ENCODE data around the gene DIPK2B.

DNA sequence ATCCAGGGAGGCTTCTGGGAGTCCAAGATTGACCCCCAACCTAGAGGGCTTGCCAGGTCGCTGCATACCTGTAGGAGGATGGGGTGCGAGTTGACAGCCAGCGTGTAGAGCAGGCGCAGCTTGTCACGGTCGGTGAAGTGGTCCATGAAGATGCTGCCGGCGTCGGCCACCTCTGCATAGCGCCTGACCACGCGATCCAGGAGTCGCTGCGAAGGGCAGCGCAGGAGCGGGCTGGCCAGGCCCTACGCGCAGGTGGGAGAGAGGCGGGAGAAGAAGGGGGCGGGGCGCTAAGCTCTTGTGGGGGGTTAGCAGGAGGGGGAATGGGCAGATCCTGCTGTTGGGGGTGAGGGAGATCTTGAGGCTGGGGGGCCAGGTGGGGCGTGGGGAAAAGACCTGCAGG is 43.0 kb downstream of the DIPK2B start:
- TF ChIP-seq, protein P1, sequence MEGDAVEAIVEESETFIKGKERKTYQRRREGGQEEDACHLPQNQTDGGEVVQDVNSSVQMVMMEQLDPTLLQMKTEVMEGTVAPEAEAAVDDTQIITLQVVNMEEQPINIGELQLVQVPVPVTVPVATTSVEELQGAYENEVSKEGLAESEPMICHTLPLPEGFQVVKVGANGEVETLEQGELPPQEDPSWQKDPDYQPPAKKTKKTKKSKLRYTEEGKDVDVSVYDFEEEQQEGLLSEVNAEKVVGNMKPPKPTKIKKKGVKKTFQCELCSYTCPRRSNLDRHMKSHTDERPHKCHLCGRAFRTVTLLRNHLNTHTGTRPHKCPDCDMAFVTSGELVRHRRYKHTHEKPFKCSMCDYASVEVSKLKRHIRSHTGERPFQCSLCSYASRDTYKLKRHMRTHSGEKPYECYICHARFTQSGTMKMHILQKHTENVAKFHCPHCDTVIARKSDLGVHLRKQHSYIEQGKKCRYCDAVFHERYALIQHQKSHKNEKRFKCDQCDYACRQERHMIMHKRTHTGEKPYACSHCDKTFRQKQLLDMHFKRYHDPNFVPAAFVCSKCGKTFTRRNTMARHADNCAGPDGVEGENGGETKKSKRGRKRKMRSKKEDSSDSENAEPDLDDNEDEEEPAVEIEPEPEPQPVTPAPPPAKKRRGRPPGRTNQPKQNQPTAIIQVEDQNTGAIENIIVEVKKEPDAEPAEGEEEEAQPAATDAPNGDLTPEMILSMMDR (IDR thresholded peaks at IDR 0.05 in 2 of 3, conservative IDR thresholded peaks at IDR 0.05 in 1 of 3; ENCODE audit: control insufficient read depth in 2 of 3, extremely low read depth in 1 of 3, insufficient read depth in 1 of 3, low read depth in 3 of 3, low read length in 3 of 3), result no peak
- TF ChIP-seq, protein P2, sequence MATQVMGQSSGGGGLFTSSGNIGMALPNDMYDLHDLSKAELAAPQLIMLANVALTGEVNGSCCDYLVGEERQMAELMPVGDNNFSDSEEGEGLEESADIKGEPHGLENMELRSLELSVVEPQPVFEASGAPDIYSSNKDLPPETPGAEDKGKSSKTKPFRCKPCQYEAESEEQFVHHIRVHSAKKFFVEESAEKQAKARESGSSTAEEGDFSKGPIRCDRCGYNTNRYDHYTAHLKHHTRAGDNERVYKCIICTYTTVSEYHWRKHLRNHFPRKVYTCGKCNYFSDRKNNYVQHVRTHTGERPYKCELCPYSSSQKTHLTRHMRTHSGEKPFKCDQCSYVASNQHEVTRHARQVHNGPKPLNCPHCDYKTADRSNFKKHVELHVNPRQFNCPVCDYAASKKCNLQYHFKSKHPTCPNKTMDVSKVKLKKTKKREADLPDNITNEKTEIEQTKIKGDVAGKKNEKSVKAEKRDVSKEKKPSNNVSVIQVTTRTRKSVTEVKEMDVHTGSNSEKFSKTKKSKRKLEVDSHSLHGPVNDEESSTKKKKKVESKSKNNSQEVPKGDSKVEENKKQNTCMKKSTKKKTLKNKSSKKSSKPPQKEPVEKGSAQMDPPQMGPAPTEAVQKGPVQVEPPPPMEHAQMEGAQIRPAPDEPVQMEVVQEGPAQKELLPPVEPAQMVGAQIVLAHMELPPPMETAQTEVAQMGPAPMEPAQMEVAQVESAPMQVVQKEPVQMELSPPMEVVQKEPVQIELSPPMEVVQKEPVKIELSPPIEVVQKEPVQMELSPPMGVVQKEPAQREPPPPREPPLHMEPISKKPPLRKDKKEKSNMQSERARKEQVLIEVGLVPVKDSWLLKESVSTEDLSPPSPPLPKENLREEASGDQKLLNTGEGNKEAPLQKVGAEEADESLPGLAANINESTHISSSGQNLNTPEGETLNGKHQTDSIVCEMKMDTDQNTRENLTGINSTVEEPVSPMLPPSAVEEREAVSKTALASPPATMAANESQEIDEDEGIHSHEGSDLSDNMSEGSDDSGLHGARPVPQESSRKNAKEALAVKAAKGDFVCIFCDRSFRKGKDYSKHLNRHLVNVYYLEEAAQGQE (IDR thresholded peaks at IDR 0.05; ENCODE audit: low read depth, low read length), result no peak
- TF ChIP-seq TCF12 (IDR thresholded peaks at IDR 0.05; ENCODE audit: low read depth, low read length) (no peak), EP300 (IDR thresholded peaks at IDR 0.05; ENCODE audit: borderline replicate concordance in 1 of 2, control insufficient read depth in 1 of 2, low read depth in 2 of 2, low read length in 2 of 2) (no peak), SREBF2 (IDR thresholded peaks at IDR 0.05; ENCODE audit: low read length) (no peak), TAF1 (IDR thresholded peaks at IDR 0.05; ENCODE audit: borderline replicate concordance, low read depth, low read length) (no peak), NFXL1 (IDR thresholded peaks at IDR 0.05; ENCODE audit: borderline replicate concordance) (no peak), GABPA (IDR thresholded peaks at IDR 0.05; ENCODE audit: low read depth) (no peak), BMI1 (IDR thresholded peaks at IDR 0.05; ENCODE audit: borderline replicate concordance) (no peak), KAT2A (conservative IDR thresholded peaks at IDR 0.05; ENCODE audit: control insufficient read depth, low read depth, low read length) (no peak), RBBP5 (conservative IDR thresholded peaks at IDR 0.05) (no peak)

Data from GM12878 (cell line).